Measurements from ENCODE around the gene RTN4. TPM values are rescaled to one million over a fixed set of nuclear protein-coding genes. Genes with fewer than 3 reads are reported as not detected.

The RTN4 gene
- total RNA-seq, 2 experiments from 2014 or later: 77.1 to 79.9 TPM

- Mint-ChIP-seq H3K4me3 (no peak overlapping the region), H3K27ac (no peak overlapping the region), H3K9me3 (peaks cover 10% of the 10 kb centered on the region), H3K36me3 (ENCODE audit: low read depth) (no peaks in the 10 kb centered on the region), H3K27me3 (peaks cover 25% of the 10 kb centered on the region), H3K4me1 (no peaks in the 10 kb centered on the region)
- CTCF ChIA-PET: interaction anchor here (1.4 kb wide), 1 partner anchor 32 kb away, joined by 3 read pairs; no protein-coding TSS in a partner anchor
- POLR2A ChIA-PET: no interaction called here
- DNase-seq: no peak
Measured at GRCh38 chr2:54924121-54924520, 126.1 kb downstream of the RTN4 start.

Other genes with a start within 250 kb of the RTN4 start
- 10 to 100 TPM in 1 of 2 experiments, 1 to 10 TPM in 1; 9.6 to 11.2 TPM for gene CLHC1, start 181.8 kb upstream of the RTN4 start, total RNA-seq
- gene RPS27A, start 182.2 kb upstream of the RTN4 start, total RNA-seq: 100 to 1,000 TPM; 788 to 945 TPM
- 10 to 100 TPM; 21.3 to 22.8 TPM for gene MTIF2, start 218.8 kb upstream of the RTN4 start, total RNA-seq

Measured in activated CD4-positive, alpha-beta T cell treated with anti-CD3 and anti-CD28 coated beads, Interleukin-2, amount 10 ng/mL, durations not matched to agents 7 days and 5 days (primary cell).